ENCODE measurements around the gene CACNG6. TPM values are rescaled to one million over a fixed set of nuclear protein-coding genes. Genes with fewer than 3 reads are reported as not detected.

Gene CACNG6
- total RNA-seq, 1 donor from 2014 or later, result not detected

GRCh38 chr19:53944933-53945332, 46.5 kb upstream of the CACNG6 start:
- H3F3A ChIP-seq (ENCODE audit: low read depth), result peaks cover 8% of the 10 kb centered on the region
- H3K36me3 ChIP-seq, result no peaks in the 10 kb centered on the region
- no peaks in the 10 kb centered on the region for H3K9me3 ChIP-seq (ENCODE audit: low read depth)
- H3K27ac ChIP-seq, result no peak overlapping the region
- no peaks in the 10 kb centered on the region for H4K20me1 ChIP-seq (ENCODE audit: low read depth)
- Mint-ChIP-seq H3K27me3 (ENCODE audit: insufficient read depth, low read depth) (peaks cover 9% of the 10 kb centered on the region), H3K9me3 (peaks cover 5% of the 10 kb centered on the region), H3K27ac (no peak overlapping the region), H3K4me3 (no peak overlapping the region), H3K36me3 (peaks cover 18% of the 10 kb centered on the region), H3K4me1 (peaks cover 6% of the 10 kb centered on the region)
- no peak overlapping the region for H2AFZ ChIP-seq (replicated peaks)
- peaks cover 3% of the 10 kb centered on the region for H3K4me1 ChIP-seq
- TF ChIP-seq EZH2phosphoT487 (IDR thresholded peaks at IDR 0.05), result no peak
- no peak for TF ChIP-seq CTCF (IDR thresholded peaks at IDR 0.05)
- TF ChIP-seq EZH2 (IDR thresholded peaks at IDR 0.05), result no peak
- no peak for DNase-seq (ENCODE audit: low spot score)
- no peak overlapping the region for H3K9ac ChIP-seq
- no peak overlapping the region for H3K4me3 ChIP-seq
- H3K4me2 ChIP-seq, result no peak overlapping the region
- H3K79me2 ChIP-seq (ENCODE audit: low read depth), result no peaks in the 10 kb centered on the region
- peaks cover 19% of the 10 kb centered on the region for H3K27me3 ChIP-seq

- Histone ChIP-seq H3K4me1 (peaks cover 3% of the 10 kb centered on the region), H3K27me3 (peaks cover 19% of the 10 kb centered on the region), H2AFZ (replicated peaks) (no peak overlapping the region), H4K20me1 (ENCODE audit: low read depth) (no peaks in the 10 kb centered on the region), H3K9me3 (ENCODE audit: low read depth) (no peaks in the 10 kb centered on the region), H3K36me3 (no peaks in the 10 kb centered on the region), H3K9ac (no peak overlapping the region), H3K27ac (no peak overlapping the region), H3K79me2 (ENCODE audit: low read depth) (no peaks in the 10 kb centered on the region), H3K4me2 (peak overlapping the region; percentile 57), H3F3A (ENCODE audit: low read depth) (peaks cover 8% of the 10 kb centered on the region), H3K4me3 (no peak overlapping the region)
- TF ChIP-seq EZH2 (IDR thresholded peaks at IDR 0.05), result no peak
- TF ChIP-seq EZH2phosphoT487 (IDR thresholded peaks at IDR 0.05), result no peak
- no peak for TF ChIP-seq CTCF (IDR thresholded peaks at IDR 0.05)
- H3K36me3 Mint-ChIP-seq, result peaks cover 13% of the 10 kb centered on the region
- peaks cover 9% of the 10 kb centered on the region for H3K27me3 Mint-ChIP-seq (ENCODE audit: insufficient read depth, low read depth)
- H3K4me3 Mint-ChIP-seq, result peak overlapping the region; percentile 54
- peaks cover 6% of the 10 kb centered on the region for H3K4me1 Mint-ChIP-seq
- H3K27ac Mint-ChIP-seq, result no peak overlapping the region
- DNase-seq (ENCODE audit: low spot score), result peak; percentile 35
- H3K9me3 Mint-ChIP-seq, result peaks cover 3% of the 10 kb centered on the region
Measured at GRCh38 chr19:53945441-53945840, 46.0 kb upstream of the CACNG6 start.

GRCh38 chr19:53945998-53946397, 45.4 kb upstream of the CACNG6 start:
- Mint-ChIP-seq H3K27me3 (ENCODE audit: insufficient read depth, low read depth) (peaks cover 9% of the 10 kb centered on the region), H3K4me1 (peaks cover 6% of the 10 kb centered on the region), H3K27ac (no peak overlapping the region), H3K9me3 (peaks cover 3% of the 10 kb centered on the region), H3K4me3 (no peak overlapping the region), H3K36me3 (peaks cover 11% of the 10 kb centered on the region)
- TF ChIP-seq EZH2phosphoT487 (IDR thresholded peaks at IDR 0.05), result no peak
- no peak for TF ChIP-seq CTCF (IDR thresholded peaks at IDR 0.05)
- no peak for TF ChIP-seq EZH2 (IDR thresholded peaks at IDR 0.05)
- Histone ChIP-seq H3K36me3 (no peaks in the 10 kb centered on the region), H3K27ac (no peak overlapping the region), H3F3A (ENCODE audit: low read depth) (peaks cover 8% of the 10 kb centered on the region), H2AFZ (replicated peaks) (no peak overlapping the region), H3K4me2 (peak overlapping the region; percentile 57), H3K9ac (no peak overlapping the region), H3K4me1 (peaks cover 3% of the 10 kb centered on the region), H3K9me3 (ENCODE audit: low read depth) (no peaks in the 10 kb centered on the region), H3K4me3 (no peak overlapping the region), H3K27me3 (peaks cover 19% of the 10 kb centered on the region), H3K79me2 (ENCODE audit: low read depth) (no peaks in the 10 kb centered on the region), H4K20me1 (ENCODE audit: low read depth) (no peaks in the 10 kb centered on the region)
- no peak for DNase-seq (ENCODE audit: low spot score)
